PFSK-1 (cell line): Measurements from ENCODE around the gene XRCC1.

ENCODE experiments used
- FOXP2 ChIP-seq: optimal IDR thresholded peaks from 2 replicates; pipeline ENCODE3; 2011; ENCODE audit warnings: borderline replicate concordance, control low read depth, inconsistent platforms; ENCODE audit not compliant: insufficient read depth; ENCODE audit errors: extremely low read length, extremely low read depth
- POLR2AphosphoS5 ChIP-seq: IDR thresholded peaks from 2 replicates; pipeline ENCODE4 v1.6.1; 2012; ENCODE audit warnings: low read depth, mild to moderate bottlenecking, control low read depth, low read length, moderate library complexity
- SIN3A ChIP-seq: IDR thresholded peaks from 2 replicates; pipeline ENCODE4 v1.6.1; 2012; ENCODE audit warnings: mild to moderate bottlenecking, low read length, moderate library complexity, borderline replicate concordance; ENCODE audit not compliant: insufficient read depth
- TF ChIP-seq, protein P1 (sequence below), 2 experiments: IDR thresholded peaks; 2 replicates each; pipeline versions ENCODE4 v1.6.1 to v1.8.0; 2011 to 2012; ENCODE audit warnings: low read depth in 2 of 2, low read length in 2 of 2, control low read depth in 1 of 2, inconsistent platforms in 1 of 2, mild to moderate bottlenecking in 1 of 2, moderate library complexity in 1 of 2; ENCODE audit not compliant: insufficient read depth in 1 of 2

DNA sequence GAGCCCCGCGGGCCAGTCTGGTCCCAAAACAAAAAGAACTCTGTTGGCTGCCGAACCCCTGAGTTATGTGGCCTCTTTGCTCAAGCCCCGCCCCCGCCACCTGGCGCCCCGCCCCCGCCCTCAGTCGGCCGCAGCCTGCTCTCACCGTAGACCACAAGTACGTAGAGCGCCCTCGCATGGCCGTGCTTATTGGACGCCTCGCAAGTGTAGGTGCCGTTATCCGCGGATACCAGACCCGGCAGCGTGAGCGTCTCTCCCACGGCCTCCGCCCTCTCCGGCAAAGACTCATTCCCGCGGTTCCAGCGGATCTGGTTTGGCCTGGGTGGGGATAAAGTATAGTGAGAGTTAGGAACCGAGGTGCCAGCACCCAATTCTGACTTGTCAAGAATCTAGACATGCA lies 49.6 kb upstream of the XRCC1 start:
- TF ChIP-seq, protein P1, sequence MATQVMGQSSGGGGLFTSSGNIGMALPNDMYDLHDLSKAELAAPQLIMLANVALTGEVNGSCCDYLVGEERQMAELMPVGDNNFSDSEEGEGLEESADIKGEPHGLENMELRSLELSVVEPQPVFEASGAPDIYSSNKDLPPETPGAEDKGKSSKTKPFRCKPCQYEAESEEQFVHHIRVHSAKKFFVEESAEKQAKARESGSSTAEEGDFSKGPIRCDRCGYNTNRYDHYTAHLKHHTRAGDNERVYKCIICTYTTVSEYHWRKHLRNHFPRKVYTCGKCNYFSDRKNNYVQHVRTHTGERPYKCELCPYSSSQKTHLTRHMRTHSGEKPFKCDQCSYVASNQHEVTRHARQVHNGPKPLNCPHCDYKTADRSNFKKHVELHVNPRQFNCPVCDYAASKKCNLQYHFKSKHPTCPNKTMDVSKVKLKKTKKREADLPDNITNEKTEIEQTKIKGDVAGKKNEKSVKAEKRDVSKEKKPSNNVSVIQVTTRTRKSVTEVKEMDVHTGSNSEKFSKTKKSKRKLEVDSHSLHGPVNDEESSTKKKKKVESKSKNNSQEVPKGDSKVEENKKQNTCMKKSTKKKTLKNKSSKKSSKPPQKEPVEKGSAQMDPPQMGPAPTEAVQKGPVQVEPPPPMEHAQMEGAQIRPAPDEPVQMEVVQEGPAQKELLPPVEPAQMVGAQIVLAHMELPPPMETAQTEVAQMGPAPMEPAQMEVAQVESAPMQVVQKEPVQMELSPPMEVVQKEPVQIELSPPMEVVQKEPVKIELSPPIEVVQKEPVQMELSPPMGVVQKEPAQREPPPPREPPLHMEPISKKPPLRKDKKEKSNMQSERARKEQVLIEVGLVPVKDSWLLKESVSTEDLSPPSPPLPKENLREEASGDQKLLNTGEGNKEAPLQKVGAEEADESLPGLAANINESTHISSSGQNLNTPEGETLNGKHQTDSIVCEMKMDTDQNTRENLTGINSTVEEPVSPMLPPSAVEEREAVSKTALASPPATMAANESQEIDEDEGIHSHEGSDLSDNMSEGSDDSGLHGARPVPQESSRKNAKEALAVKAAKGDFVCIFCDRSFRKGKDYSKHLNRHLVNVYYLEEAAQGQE (IDR thresholded peaks at IDR 0.05; ENCODE audit: insufficient read depth in 1 of 2, low read depth in 2 of 2, low read length in 2 of 2) = no peak
- no peak for TF ChIP-seq SIN3A
- no peak for TF ChIP-seq POLR2AphosphoS5
- no peak for TF ChIP-seq FOXP2
